Tibial nerve (tissue), 4 donors: ENCODE measurements around the gene CRYL1. TPM values are rescaled to one million over a fixed set of nuclear protein-coding genes. Genes with fewer than 3 reads are reported as not detected.

ENCODE experiments used
- DNase-seq, 2 donors: peaks; one replicate each; pipeline ENCODE4 v3.0.0-alpha.2; 2019; ENCODE audit warnings: low spot score in 2 of 2
- H3K27ac ChIP-seq, 4 donors: fragments of 200-600 bp; sonication (generic) in 3 of 4; one replicate each; pipeline ENCODE4 v1.5.1; 2017 to 2019; ENCODE audit warnings: mild to moderate bottlenecking in 1 of 4
- H3K27me3 ChIP-seq, 2 donors: fragments of 200-600 bp; sonication (generic) in 1 of 2; one replicate each; pipeline versions ENCODE4 v1.5.1 to v1.6.0; 2017 to 2019
- H3K36me3 ChIP-seq, 3 donors: fragments of 200-600 bp; sonication (generic); one replicate each; pipeline ENCODE4 v1.5.1; 2018 to 2019
- H3K4me1 ChIP-seq, 4 donors: fragments of 200-600 bp; sonication (generic) in 3 of 4; one replicate each; pipeline ENCODE4 v1.5.1; 2017 to 2019
- H3K4me3 ChIP-seq, 4 donors: fragments of 200-600 bp; sonication (generic) in 3 of 4; one replicate each; pipeline ENCODE4 v1.5.1; 2017 to 2019; ENCODE audit warnings: mild to moderate bottlenecking in 1 of 4, moderate library complexity in 1 of 4
- H3K9me3 ChIP-seq, 4 donors: fragments of 200-600 bp; sonication (generic) in 3 of 4; one replicate each; pipeline ENCODE4 v1.5.1; 2017 to 2019
- EP300 ChIP-seq, 2 donors: sonication (generic); formaldehyde crosslinking; IDR thresholded peaks; one replicate each; pipeline ENCODE4 v1.6.1; 2017; ENCODE audit warnings: antibody characterized with exemption in 2 of 2, mild to moderate bottlenecking in 1 of 2
- POLR2A ChIP-seq, 2 donors: fragments of 450-650 bp; IDR thresholded peaks; one replicate each; pipeline ENCODE4 v1.6.1; 2017; ENCODE audit warnings: antibody characterized with exemption in 2 of 2, mild to moderate bottlenecking in 2 of 2, moderate library complexity in 2 of 2
- WGBS, 2 donors: methylation state at CpG; one replicate each; pipeline ENCODE4 v1.1.5; 2018; 5-methylcytosine and 5-hydroxymethylcytosine counted together
- total RNA-seq, 4 donors: library from RNA; depleted of rRNA; stranded (reverse); fragments of >200 nt; gene quantifications; one replicate each; pipeline ENCODE4 v1.1.0, GENCODE V29; 2016
- TF ChIP-seq, protein P1 (sequence below), 5 experiments: fragments of 200-600 bp in 3 of 5; fragments of 450-650 bp in 2 of 5; sonication (generic) in 3 of 5; IDR thresholded peaks; one replicate each; pipeline ENCODE4 v1.5.1; 2016 to 2019; ENCODE audit warnings: antibody characterized with exemption in 5 of 5, mild to moderate bottlenecking in 3 of 5, moderate library complexity in 2 of 5

CRYL1 gene
- total RNA-seq, 4 donors from 2014 or later: 33.9 to 60.5 (median 49.5) TPM

DNA sequence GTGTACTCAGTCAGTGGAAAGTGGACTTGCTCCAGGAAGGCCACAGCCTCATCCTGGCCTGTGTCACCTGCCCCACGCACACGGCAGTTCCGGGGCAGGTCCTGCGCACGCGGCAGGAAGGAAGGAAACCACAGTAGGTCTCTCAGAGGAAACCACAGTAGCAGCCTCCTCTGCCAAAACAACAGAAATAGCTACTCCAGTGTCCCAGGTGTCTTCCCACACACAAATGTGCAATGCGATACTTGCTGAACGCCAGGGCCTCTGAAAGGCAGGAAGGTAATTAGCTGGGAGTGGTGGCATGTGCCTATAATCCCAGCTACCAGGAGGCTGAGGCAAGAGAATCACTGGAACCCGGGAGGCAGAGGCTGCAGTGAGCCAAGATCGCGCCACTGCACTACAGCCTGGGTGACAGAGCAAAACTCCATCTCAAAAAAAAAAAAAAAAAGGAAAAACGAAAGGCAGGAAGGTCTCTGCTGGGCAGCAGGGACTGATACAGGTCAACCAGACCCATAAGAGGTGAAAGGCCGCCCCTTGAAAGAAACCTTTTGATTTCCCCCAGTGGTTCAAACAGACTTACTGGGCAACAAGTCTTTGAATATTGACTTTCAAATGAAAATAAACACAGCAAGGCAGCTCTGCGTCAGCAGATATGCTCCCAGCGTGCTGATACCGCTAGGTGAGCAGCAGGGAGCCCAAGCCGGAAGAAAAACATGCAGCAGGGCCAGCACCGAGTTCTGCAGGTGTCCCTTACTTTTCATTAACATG, 49.5 kb downstream of the CRYL1 start:
- Histone ChIP-seq H3K27ac (no peak overlapping the region), H3K4me3 (no peak overlapping the region), H3K36me3 (peaks cover 0 to 43% (median 0%) of the 10 kb centered on the region in 3 donors), H3K4me1 (no peaks in the 10 kb centered on the region), H3K27me3 (no peaks in the 10 kb centered on the region), H3K9me3 (no peaks in the 10 kb centered on the region)
- no peak for DNase-seq
- TF ChIP-seq POLR2A (IDR thresholded peaks at IDR 0.05): no peak
- peak in 1 of 2 donors; percentile 14 for TF ChIP-seq EP300 (IDR thresholded peaks at IDR 0.05)
- TF ChIP-seq, protein P1, sequence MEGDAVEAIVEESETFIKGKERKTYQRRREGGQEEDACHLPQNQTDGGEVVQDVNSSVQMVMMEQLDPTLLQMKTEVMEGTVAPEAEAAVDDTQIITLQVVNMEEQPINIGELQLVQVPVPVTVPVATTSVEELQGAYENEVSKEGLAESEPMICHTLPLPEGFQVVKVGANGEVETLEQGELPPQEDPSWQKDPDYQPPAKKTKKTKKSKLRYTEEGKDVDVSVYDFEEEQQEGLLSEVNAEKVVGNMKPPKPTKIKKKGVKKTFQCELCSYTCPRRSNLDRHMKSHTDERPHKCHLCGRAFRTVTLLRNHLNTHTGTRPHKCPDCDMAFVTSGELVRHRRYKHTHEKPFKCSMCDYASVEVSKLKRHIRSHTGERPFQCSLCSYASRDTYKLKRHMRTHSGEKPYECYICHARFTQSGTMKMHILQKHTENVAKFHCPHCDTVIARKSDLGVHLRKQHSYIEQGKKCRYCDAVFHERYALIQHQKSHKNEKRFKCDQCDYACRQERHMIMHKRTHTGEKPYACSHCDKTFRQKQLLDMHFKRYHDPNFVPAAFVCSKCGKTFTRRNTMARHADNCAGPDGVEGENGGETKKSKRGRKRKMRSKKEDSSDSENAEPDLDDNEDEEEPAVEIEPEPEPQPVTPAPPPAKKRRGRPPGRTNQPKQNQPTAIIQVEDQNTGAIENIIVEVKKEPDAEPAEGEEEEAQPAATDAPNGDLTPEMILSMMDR (IDR thresholded peaks at IDR 0.05): no peak
- WGBS, 2 donors: 55 to 60% methylated on average over 18 of the region's 18 CpGs

DNA sequence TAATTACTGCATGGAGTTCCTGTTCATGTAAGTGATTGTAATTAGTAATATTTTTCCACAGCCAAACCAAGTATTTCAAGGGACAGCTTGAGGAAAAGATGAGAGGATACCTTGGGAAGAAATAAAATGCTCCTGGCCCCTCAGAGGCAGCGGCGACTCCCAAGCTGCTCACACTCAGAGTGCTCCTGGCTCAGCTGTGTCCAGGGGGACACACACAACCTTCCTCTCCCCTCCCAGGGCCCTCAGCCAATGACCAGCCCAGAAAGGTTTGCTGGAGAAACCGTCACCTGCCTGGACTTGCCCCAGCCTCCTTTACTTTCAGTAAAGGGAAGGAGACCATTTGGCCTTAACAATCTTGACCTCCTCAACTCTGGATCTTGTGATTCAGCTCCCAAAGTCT, 51.1 kb downstream of the CRYL1 start:
- H3K27me3 ChIP-seq: no peaks in the 10 kb centered on the region
- no peak for DNase-seq
- 94 to 97% methylated on average over 3 of the region's 3 CpGs for WGBS, 2 donors
- no peaks in the 10 kb centered on the region for H3K9me3 ChIP-seq
- H3K27ac ChIP-seq: no peak overlapping the region
- no peaks in the 10 kb centered on the region for H3K4me1 ChIP-seq
- TF ChIP-seq EP300 (IDR thresholded peaks at IDR 0.05): no peak
- TF ChIP-seq, protein P1 (IDR thresholded peaks at IDR 0.05): no peak
- TF ChIP-seq POLR2A (IDR thresholded peaks at IDR 0.05): no peak
- no peak overlapping the region for H3K4me3 ChIP-seq
- peaks cover 0 to 52% (median 0%) of the 10 kb centered on the region in 3 donors for H3K36me3 ChIP-seq

DNA sequence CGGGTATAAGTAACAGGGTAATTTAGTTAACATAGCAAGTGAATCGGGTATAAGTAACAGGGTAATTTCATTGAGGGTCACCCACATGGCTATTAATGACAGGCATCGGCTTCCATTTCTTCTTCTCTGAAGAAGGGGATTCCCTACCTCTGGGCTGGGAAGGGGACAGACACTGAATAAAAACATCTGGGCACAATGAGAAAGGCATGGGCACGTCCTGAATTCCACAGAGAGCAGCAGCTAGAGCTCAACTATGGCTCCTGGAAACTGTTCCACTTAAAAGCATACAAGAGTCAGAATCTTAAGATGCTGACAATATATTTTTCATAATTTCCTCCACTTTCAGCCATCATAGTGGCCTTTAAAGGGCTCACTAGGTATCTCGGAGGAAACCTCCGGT, 51.8 kb downstream of the CRYL1 start:
- Histone ChIP-seq H3K27ac (no peak overlapping the region), H3K36me3 (peaks cover 0 to 54% (median 0%) of the 10 kb centered on the region in 3 donors), H3K4me3 (no peak overlapping the region), H3K9me3 (no peaks in the 10 kb centered on the region), H3K27me3 (no peaks in the 10 kb centered on the region), H3K4me1 (no peaks in the 10 kb centered on the region)
- no peak for DNase-seq
- TF ChIP-seq EP300 (IDR thresholded peaks at IDR 0.05) (no peak), POLR2A (IDR thresholded peaks at IDR 0.05) (no peak)
- TF ChIP-seq, protein P1 (IDR thresholded peaks at IDR 0.05): no peak
- WGBS, 2 donors: 80 to 83% methylated on average over 6 of the region's 6 CpGs

DNA sequence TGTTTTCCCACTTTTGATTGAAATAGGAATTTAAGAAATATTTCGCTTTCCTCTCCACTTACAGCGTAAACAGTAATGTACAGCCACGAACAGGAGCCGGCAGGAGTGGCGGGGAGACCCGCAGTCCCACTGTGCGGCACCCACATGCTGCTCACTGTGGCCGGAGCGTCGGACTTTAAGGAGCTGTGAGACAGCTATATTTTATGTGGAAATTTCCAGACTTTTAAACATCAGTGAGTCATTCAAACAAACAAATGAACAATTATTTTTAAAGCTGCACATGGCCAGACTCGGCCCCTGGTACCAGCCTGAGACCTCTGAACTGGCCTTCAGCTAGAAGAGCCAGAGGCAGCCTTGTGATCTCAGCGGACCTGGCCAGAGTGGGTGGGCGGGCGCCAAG, 52.5 kb downstream of the CRYL1 start:
- no peak overlapping the region for H3K27ac ChIP-seq
- TF ChIP-seq POLR2A (IDR thresholded peaks at IDR 0.05) (no peak), EP300 (IDR thresholded peaks at IDR 0.05) (no peak)
- TF ChIP-seq, protein P1 (IDR thresholded peaks at IDR 0.05): no peak
- no peak for DNase-seq
- WGBS, 2 donors: 78% methylated on average over 14 of the region's 14 CpGs
- H3K4me3 ChIP-seq: no peak overlapping the region
- H3K36me3 ChIP-seq: peaks cover 0 to 54% (median 0%) of the 10 kb centered on the region in 3 donors
- H3K27me3 ChIP-seq: no peaks in the 10 kb centered on the region
- H3K9me3 ChIP-seq: no peaks in the 10 kb centered on the region
- H3K4me1 ChIP-seq: no peaks in the 10 kb centered on the region

DNA sequence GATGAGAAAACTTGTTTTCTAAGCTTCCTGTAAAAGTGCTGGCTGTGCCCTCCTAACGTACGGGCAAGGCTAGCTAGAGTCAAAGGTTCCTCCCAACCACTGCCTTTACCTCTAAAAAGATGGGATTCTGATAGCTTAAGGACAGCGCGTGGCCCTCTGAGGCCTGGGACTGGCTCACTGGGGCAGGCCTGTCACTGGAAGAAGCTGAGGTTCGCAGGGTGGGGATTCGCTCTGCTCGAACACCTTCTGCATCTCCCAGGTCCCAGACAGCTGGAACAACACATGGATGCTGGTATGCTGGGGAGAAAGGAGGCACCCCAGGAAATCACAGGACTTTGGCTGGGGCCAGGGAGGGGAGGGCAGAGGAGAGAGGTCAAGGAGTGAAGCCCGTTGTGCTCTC, 53.1 kb downstream of the CRYL1 start:
- H3K9me3 ChIP-seq: no peaks in the 10 kb centered on the region
- no peaks in the 10 kb centered on the region for H3K4me1 ChIP-seq
- WGBS, 2 donors: 85 to 90% methylated on average over 8 of the region's 8 CpGs
- peaks cover 0 to 54% (median 0%) of the 10 kb centered on the region in 3 donors for H3K36me3 ChIP-seq
- no peak overlapping the region for H3K4me3 ChIP-seq
- peak overlapping the region in 1 of 4 donors; percentile 17 for H3K27ac ChIP-seq
- no peaks in the 10 kb centered on the region for H3K27me3 ChIP-seq
- no peak for TF ChIP-seq POLR2A (IDR thresholded peaks at IDR 0.05)
- no peak for DNase-seq
